HEK293 (cell line): ENCODE results near the gene HPDL.

ENCODE experiments used
- CTCF ChIA-PET: fragments of 350-600 bp; formaldehyde crosslinking; extraction: SDS; loops from one replicate; lab custom pipeline; 2021; ENCODE audit warnings: antibody characterized with exemption; lab: Yijun Ruan, JAX
- POLR2A ChIA-PET: fragments of 300-600 bp; formaldehyde crosslinking; extraction: SDS; loops from one replicate; lab custom pipeline; 2020; ENCODE audit warnings: antibody characterized with exemption, inconsistent platforms; lab: Yijun Ruan, JAX
- H3K27ac ChIP-seq: fragments of 200-500 bp; sonication (Bioruptor generic); 2 replicates; pipeline ENCODE4 v1.5.1; 2014; ENCODE audit warnings: low read depth, low read length, control low read depth, inconsistent platforms; ENCODE audit errors: extremely low read depth
- H3K36me3 ChIP-seq, 2 experiments: fragments of 200-500 bp in 1 of 2; sonication (Bioruptor generic) in 1 of 2; 1 replicate in 1 of 2; 2 replicates in 1 of 2; pipeline ENCODE4 v1.5.1; 2014 to 2017; ENCODE audit warnings: inconsistent platforms in 2 of 2, low read length in 2 of 2; ENCODE audit not compliant: control insufficient read depth in 2 of 2, insufficient read depth in 1 of 2
- H3K4me1 ChIP-seq: fragments of 200-500 bp; sonication (Bioruptor generic); 2 replicates; pipeline ENCODE4 v1.5.1; 2014; ENCODE audit warnings: mild to moderate bottlenecking, low read length, inconsistent platforms; ENCODE audit not compliant: control insufficient read depth, insufficient read depth
- H3K4me3 ChIP-seq: 2 replicates; pipeline ENCODE4 v1.5.1; 2011; ENCODE audit warnings: low read depth, mild to moderate bottlenecking, control low read depth, low read length, moderate library complexity
- H3K9me3 ChIP-seq: fragments of 200-500 bp; sonication (Bioruptor generic); 2 replicates; pipeline ENCODE4 v1.5.1; 2014; ENCODE audit warnings: low read depth, low read length, inconsistent platforms; ENCODE audit not compliant: control insufficient read depth, insufficient read depth
- BCL11B ChIP-seq: fragments of 450-650 bp; formaldehyde crosslinking; IDR thresholded peaks from 2 replicates; pipeline ENCODE4 v1.5.1; 2016; ENCODE audit warnings: low read depth, missing biosample characterization, missing genetic modification characterization
- GLIS2 ChIP-seq: fragments of 450-650 bp; formaldehyde crosslinking; IDR thresholded peaks from 2 replicates; pipeline ENCODE4 v1.5.1; 2016; ENCODE audit warnings: missing biosample characterization, missing genetic modification characterization
- HOXA7 ChIP-seq: sonication (generic); formaldehyde crosslinking; IDR thresholded peaks from 2 replicates; pipeline ENCODE4 v1.8.1; 2022; ENCODE audit warnings: missing genetic modification reagents, borderline replicate concordance
- HOXD13 ChIP-seq: sonication (generic); formaldehyde crosslinking; IDR thresholded peaks from 2 replicates; pipeline ENCODE4 v1.8.0; 2022; ENCODE audit warnings: missing genetic modification reagents, borderline replicate concordance
- PRDM1 ChIP-seq: fragments of 450-650 bp; formaldehyde crosslinking; IDR thresholded peaks from 2 replicates; pipeline ENCODE4; 2016; ENCODE audit warnings: missing biosample characterization, missing genetic modification characterization
- RBAK ChIP-seq: fragments of 450-650 bp; formaldehyde crosslinking; IDR thresholded peaks from 2 replicates; pipeline ENCODE4 v1.5.1; 2016; ENCODE audit warnings: missing biosample characterization, missing genetic modification characterization
- SETDB1 ChIP-seq: IDR thresholded peaks from one replicate; pipeline ENCODE4 v1.6.1; 2017; ENCODE audit warnings: mild to moderate bottlenecking, low read length, moderate library complexity, mixed read lengths; ENCODE audit not compliant: insufficient read length
- SP3 ChIP-seq: fragments of 450-650 bp; formaldehyde crosslinking; IDR thresholded peaks from 2 replicates; pipeline ENCODE4 v1.5.1; 2016; ENCODE audit warnings: missing biosample characterization, missing genetic modification characterization
- TCF7L2 ChIP-seq: IDR thresholded peaks from 2 replicates; pipeline ENCODE4 v1.6.1; 2011; ENCODE audit warnings: low read depth, mild to moderate bottlenecking, inconsistent platforms, low read length, moderate library complexity, borderline replicate concordance
- ZBTB44 ChIP-seq: fragments of 450-650 bp; IDR thresholded peaks from 2 replicates; pipeline ENCODE4 v1.5.1; 2018; ENCODE audit warnings: missing biosample characterization, mild to moderate bottlenecking, missing genetic modification characterization
- ZBTB49 ChIP-seq: fragments of 450-650 bp; formaldehyde crosslinking; IDR thresholded peaks from 2 replicates; pipeline ENCODE4 v1.5.1; 2016; ENCODE audit warnings: missing biosample characterization, missing genetic modification characterization, low read depth
- ZBTB6 ChIP-seq: fragments of 450-650 bp; formaldehyde crosslinking; IDR thresholded peaks from 2 replicates; pipeline ENCODE4 v1.5.1; 2017; ENCODE audit warnings: missing biosample characterization, missing genetic modification characterization
- ZFHX2 ChIP-seq: fragments of 450-650 bp; formaldehyde crosslinking; conservative IDR thresholded peaks from 2 replicates; pipeline ENCODE4 v1.5.1; 2016; ENCODE audit warnings: missing biosample characterization, missing genetic modification characterization
- ZFP3 ChIP-seq: fragments of 450-650 bp; formaldehyde crosslinking; IDR thresholded peaks from 2 replicates; pipeline ENCODE4 v1.5.1; 2016; ENCODE audit warnings: low read depth, missing biosample characterization, missing genetic modification characterization
- ZNF133 ChIP-seq: fragments of 450-650 bp; formaldehyde crosslinking; IDR thresholded peaks from 2 replicates; pipeline ENCODE4 v1.5.1; 2016; ENCODE audit warnings: missing biosample characterization, missing genetic modification characterization
- ZNF19 ChIP-seq: fragments of 450-650 bp; formaldehyde crosslinking; IDR thresholded peaks from 2 replicates; pipeline ENCODE4; 2016; ENCODE audit warnings: missing biosample characterization, missing genetic modification characterization, low read depth
- ZNF221 ChIP-seq: fragments of 450-650 bp; formaldehyde crosslinking; IDR thresholded peaks from 2 replicates; pipeline ENCODE4 v1.5.1; 2017; ENCODE audit warnings: missing biosample characterization, missing genetic modification characterization, borderline replicate concordance
- ZNF449 ChIP-seq: fragments of 450-650 bp; formaldehyde crosslinking; IDR thresholded peaks from 2 replicates; pipeline ENCODE4 v1.5.1; 2017; ENCODE audit warnings: missing biosample characterization, mild to moderate bottlenecking, missing genetic modification characterization, moderate library complexity
- ZNF529 ChIP-seq: fragments of 450-650 bp; formaldehyde crosslinking; IDR thresholded peaks from 2 replicates; pipeline ENCODE4 v1.5.1; 2017; ENCODE audit warnings: missing genetic modification characterization, missing biosample characterization; ENCODE audit not compliant: insufficient replicate concordance
- ZNF558 ChIP-seq: fragments of 450-650 bp; formaldehyde crosslinking; IDR thresholded peaks from 2 replicates; pipeline ENCODE4 v1.5.1; 2016; ENCODE audit warnings: missing biosample characterization, missing genetic modification characterization
- ZNF747 ChIP-seq: fragments of 450-650 bp; formaldehyde crosslinking; IDR thresholded peaks from 2 replicates; pipeline ENCODE4 v1.5.1; 2016; ENCODE audit warnings: missing biosample characterization, missing genetic modification characterization
- ZNF792 ChIP-seq: fragments of 450-650 bp; formaldehyde crosslinking; IDR thresholded peaks from 2 replicates; pipeline ENCODE4 v1.5.1; 2016; ENCODE audit warnings: missing biosample characterization, missing genetic modification characterization
- ZSCAN30 ChIP-seq: fragments of 450-650 bp; IDR thresholded peaks from 2 replicates; pipeline ENCODE4 v1.5.1; 2018; ENCODE audit warnings: missing biosample characterization, mild to moderate bottlenecking, missing genetic modification characterization, moderate library complexity
- TF ChIP-seq, protein P1 (sequence below): fragments of 450-650 bp; formaldehyde crosslinking; IDR thresholded peaks from 2 replicates; pipeline ENCODE4 v1.5.1; 2017; ENCODE audit warnings: missing biosample characterization, missing genetic modification characterization
- TF ChIP-seq, protein P2 (sequence below): sonication (generic); formaldehyde crosslinking; IDR thresholded peaks from 2 replicates; pipeline ENCODE4 v1.8.1; 2022; ENCODE audit warnings: mild to moderate bottlenecking, moderate library complexity, missing genetic modification reagents
- TF ChIP-seq, protein P3 (sequence below): fragments of 450-650 bp; formaldehyde crosslinking; IDR thresholded peaks from 2 replicates; pipeline ENCODE4 v1.5.1; 2016; ENCODE audit warnings: missing biosample characterization, missing genetic modification characterization

HPDL gene

GRCh38 chr1:45304311-45305081 lies 22.2 kb upstream of the HPDL start:
- Histone ChIP-seq H3K9me3 (no peaks in the 10 kb centered on the region), H3K4me3 (peak overlapping the region; percentile 78), H3K4me1 (peaks cover 5% of the 10 kb centered on the region; the same call in 1 of the 2 replicates), H3K36me3 (no peaks in the 10 kb centered on the region), H3K27ac (peak overlapping the region; percentile 65)
- CTCF ChIA-PET: interaction anchor here (0.7 to 1.6 kb wide), 5 partner anchors 10 to 292 kb away, joined by 3 to 8 read pairs (median 5); partner anchors contain the start of genes TESK2 and UROD
- POLR2A ChIA-PET: interaction anchor here (1.1 to 3.0 kb wide), 9 partner anchors 35 to 574 kb away, joined by 3 to 83 read pairs (median 13); partner anchors contain the start of genes BTBD19, DYNLT4, HECTD3 and MUTYH
- TF ChIP-seq, protein P1, sequence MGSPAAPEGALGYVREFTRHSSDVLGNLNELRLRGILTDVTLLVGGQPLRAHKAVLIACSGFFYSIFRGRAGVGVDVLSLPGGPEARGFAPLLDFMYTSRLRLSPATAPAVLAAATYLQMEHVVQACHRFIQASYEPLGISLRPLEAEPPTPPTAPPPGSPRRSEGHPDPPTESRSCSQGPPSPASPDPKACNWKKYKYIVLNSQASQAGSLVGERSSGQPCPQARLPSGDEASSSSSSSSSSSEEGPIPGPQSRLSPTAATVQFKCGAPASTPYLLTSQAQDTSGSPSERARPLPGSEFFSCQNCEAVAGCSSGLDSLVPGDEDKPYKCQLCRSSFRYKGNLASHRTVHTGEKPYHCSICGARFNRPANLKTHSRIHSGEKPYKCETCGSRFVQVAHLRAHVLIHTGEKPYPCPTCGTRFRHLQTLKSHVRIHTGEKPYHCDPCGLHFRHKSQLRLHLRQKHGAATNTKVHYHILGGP: no peak
- peak; percentile 75 for TF ChIP-seq TCF7L2
- no peak for TF ChIP-seq ZNF221
- no peak for TF ChIP-seq ZFHX2 (tag by site-specific recombination)
- TF ChIP-seq ZNF19 (tag by site-specific recombination): no peak
- TF ChIP-seq ZNF792: no peak
- no peak for TF ChIP-seq ZSCAN30 (tag by site-specific recombination)
- TF ChIP-seq SP3: no peak
- TF ChIP-seq ZNF133 (tag by site-specific recombination): no peak
- TF ChIP-seq HOXA7 (CRISPR knock-in tag): no peak
- no peak for TF ChIP-seq BCL11B (tag by site-specific recombination)
- no peak for TF ChIP-seq RBAK (tag by site-specific recombination)
- TF ChIP-seq, protein P2, sequence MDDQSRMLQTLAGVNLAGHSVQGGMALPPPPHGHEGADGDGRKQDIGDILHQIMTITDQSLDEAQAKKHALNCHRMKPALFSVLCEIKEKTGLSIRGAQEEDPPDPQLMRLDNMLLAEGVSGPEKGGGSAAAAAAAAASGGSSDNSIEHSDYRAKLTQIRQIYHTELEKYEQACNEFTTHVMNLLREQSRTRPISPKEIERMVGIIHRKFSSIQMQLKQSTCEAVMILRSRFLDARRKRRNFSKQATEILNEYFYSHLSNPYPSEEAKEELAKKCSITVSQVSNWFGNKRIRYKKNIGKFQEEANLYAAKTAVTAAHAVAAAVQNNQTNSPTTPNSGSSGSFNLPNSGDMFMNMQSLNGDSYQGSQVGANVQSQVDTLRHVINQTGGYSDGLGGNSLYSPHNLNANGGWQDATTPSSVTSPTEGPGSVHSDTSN (CRISPR knock-in tag): no peak
- no peak for TF ChIP-seq ZFP3 (tag by site-specific recombination)
- TF ChIP-seq ZNF747 (tag by site-specific recombination): no peak
- 0 out of 2 replicates have a peak, but pooled peaks have one; percentile 3 for TF ChIP-seq HOXD13 (CRISPR knock-in tag)
- TF ChIP-seq ZNF449 (tag by site-specific recombination): no peak
- TF ChIP-seq ZBTB6 (tag by site-specific recombination): no peak
- TF ChIP-seq ZBTB49 (tag by site-specific recombination): no peak
- no peak for TF ChIP-seq SETDB1
- no peak for TF ChIP-seq ZNF558 (tag by site-specific recombination)
- no peak for TF ChIP-seq PRDM1 (tag by site-specific recombination)
- TF ChIP-seq, protein P3, sequence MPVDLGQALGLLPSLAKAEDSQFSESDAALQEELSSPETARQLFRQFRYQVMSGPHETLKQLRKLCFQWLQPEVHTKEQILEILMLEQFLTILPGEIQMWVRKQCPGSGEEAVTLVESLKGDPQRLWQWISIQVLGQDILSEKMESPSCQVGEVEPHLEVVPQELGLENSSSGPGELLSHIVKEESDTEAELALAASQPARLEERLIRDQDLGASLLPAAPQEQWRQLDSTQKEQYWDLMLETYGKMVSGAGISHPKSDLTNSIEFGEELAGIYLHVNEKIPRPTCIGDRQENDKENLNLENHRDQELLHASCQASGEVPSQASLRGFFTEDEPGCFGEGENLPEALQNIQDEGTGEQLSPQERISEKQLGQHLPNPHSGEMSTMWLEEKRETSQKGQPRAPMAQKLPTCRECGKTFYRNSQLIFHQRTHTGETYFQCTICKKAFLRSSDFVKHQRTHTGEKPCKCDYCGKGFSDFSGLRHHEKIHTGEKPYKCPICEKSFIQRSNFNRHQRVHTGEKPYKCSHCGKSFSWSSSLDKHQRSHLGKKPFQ (tag by site-specific recombination): no peak
- no peak for TF ChIP-seq GLIS2 (tag by site-specific recombination)
- no peak for TF ChIP-seq ZNF529 (tag by site-specific recombination)
- peak; percentile 99 for TF ChIP-seq ZBTB44 (tag by site-specific recombination)
